Middle frontal gyrus (tissue), 1 donor: ENCODE results near the gene TCF4.

Experiments
- DNase-seq: peaks from one replicate; pipeline ENCODE4 v3.0.0-alpha.2; 2015; ENCODE audit warnings: low spot score; ENCODE audit errors: extremely low spot score

TCF4 gene

GRCh38 chr18:55302167-55302833 is 285.7 kb downstream of the TCF4 start:
- no peak for DNase-seq

- no peak for DNase-seq
These were observed 286.2 kb downstream of the TCF4 start for GRCh38 chr18:55301824-55302166.

GRCh38 chr18:55300936-55301531 is 287.0 kb downstream of the TCF4 start:
- no peak for DNase-seq

GRCh38 chr18:55300421-55300935 is 287.5 kb downstream of the TCF4 start:
- DNase-seq, result no peak

GRCh38 chr18:55296778-55297177 is 291.2 kb downstream of the TCF4 start:
- no peak for DNase-seq

- no peak for DNase-seq
These were observed 291.9 kb downstream of the TCF4 start for GRCh38 chr18:55296115-55296514.

- no peak for DNase-seq
These were observed 297.1 kb downstream of the TCF4 start for GRCh38 chr18:55290898-55291297.

- DNase-seq, result no peak
These were observed 298.2 kb downstream of the TCF4 start for GRCh38 chr18:55289775-55290174.

GRCh38 chr18:55289048-55289447 is 298.9 kb downstream of the TCF4 start:
- DNase-seq, result no peak

- DNase-seq, result no peak
These were observed 299.8 kb downstream of the TCF4 start for GRCh38 chr18:55287935-55288868.

- DNase-seq, result no peak
These were observed 300.7 kb downstream of the TCF4 start for GRCh38 chr18:55287149-55287806.

- no peak for DNase-seq
These were observed 301.7 kb downstream of the TCF4 start for GRCh38 chr18:55286257-55286825.

- no peak for DNase-seq
These were observed 303.4 kb downstream of the TCF4 start for GRCh38 chr18:55284614-55285013.

GRCh38 chr18:55283309-55283708 is 304.7 kb downstream of the TCF4 start:
- no peak for DNase-seq

GRCh38 chr18:55280503-55280902 is 307.5 kb downstream of the TCF4 start:
- no peak for DNase-seq

- no peak for DNase-seq
These were observed 312.7 kb downstream of the TCF4 start for GRCh38 chr18:55275039-55275901.

- DNase-seq, result no peak
These were observed 315.3 kb downstream of the TCF4 start for GRCh38 chr18:55272510-55273243.

- no peak for DNase-seq
These were observed 318.4 kb downstream of the TCF4 start for GRCh38 chr18:55269622-55270021.

- no peak for DNase-seq
These were observed 319.2 kb downstream of the TCF4 start for GRCh38 chr18:55268628-55269275.
